ENCODE measurements around the gene CMIP.

The CMIP gene

DNA sequence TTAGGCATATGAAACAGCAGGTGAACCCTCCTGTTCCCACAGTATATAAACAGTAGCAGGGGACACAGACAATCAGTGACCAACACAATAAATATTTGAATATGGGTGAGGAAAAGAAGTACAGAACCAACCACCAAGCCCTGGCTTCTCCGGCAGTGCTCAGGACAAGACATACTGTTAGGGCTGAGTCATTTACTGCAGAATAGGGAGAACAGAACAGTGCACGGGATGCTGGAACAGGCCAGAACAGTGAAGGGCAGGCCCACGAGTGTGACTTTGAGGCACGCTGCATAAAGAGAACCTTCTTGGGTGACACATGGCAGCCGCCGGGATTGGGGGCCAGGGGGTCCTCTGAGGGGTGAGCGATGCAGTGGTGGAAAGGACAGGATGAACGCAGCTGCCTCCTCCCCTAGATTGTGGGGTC is 160.4 kb downstream of the CMIP start:
- no peak overlapping the region for H3K9ac ChIP-seq (ENCODE audit: low read depth, low read length, poor library complexity, severe bottlenecking)

DNA sequence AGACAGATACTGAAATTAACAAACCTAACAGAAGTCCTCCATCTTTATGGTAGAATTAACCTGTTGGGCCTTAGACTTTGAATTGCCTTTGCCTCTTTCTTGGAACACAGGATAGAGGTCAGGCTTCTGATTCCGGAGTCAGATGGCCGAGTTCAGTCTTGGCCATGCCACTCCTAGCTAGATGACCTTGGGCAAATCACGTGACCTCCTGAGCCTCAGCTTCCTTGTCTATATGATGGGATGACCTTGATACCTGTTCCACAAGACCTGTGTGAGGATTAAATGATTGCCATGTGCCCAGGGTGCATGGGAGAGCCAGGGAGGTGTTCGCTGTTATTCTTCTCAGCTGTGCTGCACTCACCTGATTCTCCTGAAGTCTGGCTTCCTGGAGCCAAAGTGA is 161.4 kb downstream of the CMIP start:
- Histone ChIP-seq H3K79me2 (ENCODE audit: insufficient read depth, low read length) (0 out of 2 replicates have a peak, but pooled peaks cover 5% of the 10 kb centered on the region), H3K27me3 (ENCODE audit: insufficient read depth, low read length, poor library complexity, severe bottlenecking) (no peaks in the 10 kb centered on the region), H3F3A (ENCODE audit: low read depth) (no peaks in the 10 kb centered on the region), H3K4me2 (ENCODE audit: low read depth, low read length, poor library complexity, severe bottlenecking) (no peak overlapping the region), H3K9me2 (replicated peaks; ENCODE audit: low read depth, low read length) (no peaks in the 10 kb centered on the region), H3K9me3 (ENCODE audit: insufficient read depth, low read depth, low read length) (no peaks in the 10 kb centered on the region), H3K4me3 (ENCODE audit: low read length, poor library complexity, severe bottlenecking) (no peak overlapping the region), H3K4me1 (ENCODE audit: insufficient read depth, low read length, poor library complexity, severe bottlenecking) (no peaks in the 10 kb centered on the region), H4K20me1 (ENCODE audit: insufficient read depth, low read length, poor library complexity, severe bottlenecking) (no peaks in the 10 kb centered on the region), H3K9ac (ENCODE audit: low read depth, low read length, poor library complexity, severe bottlenecking) (no peak overlapping the region), H2AFZ (ENCODE audit: low read length) (no peak overlapping the region), H3K36me3 (ENCODE audit: insufficient read depth, low read length) (peaks cover 23% of the 10 kb centered on the region; the same call in 1 of the 2 replicates)
- TF ChIP-seq, protein P1, sequence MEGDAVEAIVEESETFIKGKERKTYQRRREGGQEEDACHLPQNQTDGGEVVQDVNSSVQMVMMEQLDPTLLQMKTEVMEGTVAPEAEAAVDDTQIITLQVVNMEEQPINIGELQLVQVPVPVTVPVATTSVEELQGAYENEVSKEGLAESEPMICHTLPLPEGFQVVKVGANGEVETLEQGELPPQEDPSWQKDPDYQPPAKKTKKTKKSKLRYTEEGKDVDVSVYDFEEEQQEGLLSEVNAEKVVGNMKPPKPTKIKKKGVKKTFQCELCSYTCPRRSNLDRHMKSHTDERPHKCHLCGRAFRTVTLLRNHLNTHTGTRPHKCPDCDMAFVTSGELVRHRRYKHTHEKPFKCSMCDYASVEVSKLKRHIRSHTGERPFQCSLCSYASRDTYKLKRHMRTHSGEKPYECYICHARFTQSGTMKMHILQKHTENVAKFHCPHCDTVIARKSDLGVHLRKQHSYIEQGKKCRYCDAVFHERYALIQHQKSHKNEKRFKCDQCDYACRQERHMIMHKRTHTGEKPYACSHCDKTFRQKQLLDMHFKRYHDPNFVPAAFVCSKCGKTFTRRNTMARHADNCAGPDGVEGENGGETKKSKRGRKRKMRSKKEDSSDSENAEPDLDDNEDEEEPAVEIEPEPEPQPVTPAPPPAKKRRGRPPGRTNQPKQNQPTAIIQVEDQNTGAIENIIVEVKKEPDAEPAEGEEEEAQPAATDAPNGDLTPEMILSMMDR (conservative IDR thresholded peaks at IDR 0.05; ENCODE audit: low read length): no peak
- TF ChIP-seq EZH2phosphoT487 (IDR thresholded peaks at IDR 0.05; ENCODE audit: borderline replicate concordance): no peak

More for the DNA sequence above, 160.4 kb downstream of the CMIP start:
- no peaks in the 10 kb centered on the region for H3K9me2 ChIP-seq (replicated peaks; ENCODE audit: low read depth, low read length)
- H3K27me3 ChIP-seq (ENCODE audit: insufficient read depth, low read length, poor library complexity, severe bottlenecking): no peaks in the 10 kb centered on the region
- H3K4me2 ChIP-seq (ENCODE audit: low read depth, low read length, poor library complexity, severe bottlenecking): no peak overlapping the region
- H3K4me3 ChIP-seq (ENCODE audit: low read length, poor library complexity, severe bottlenecking): no peak overlapping the region
- H2AFZ ChIP-seq (ENCODE audit: low read length): no peak overlapping the region
- 0 out of 2 replicates have a peak, but pooled peaks cover 5% of the 10 kb centered on the region for H3K79me2 ChIP-seq (ENCODE audit: insufficient read depth, low read length)
- no peaks in the 10 kb centered on the region for H3K9me3 ChIP-seq (ENCODE audit: insufficient read depth, low read depth, low read length)
- TF ChIP-seq, protein P1 (conservative IDR thresholded peaks at IDR 0.05; ENCODE audit: low read length): no peak
- TF ChIP-seq EZH2phosphoT487 (IDR thresholded peaks at IDR 0.05; ENCODE audit: borderline replicate concordance): no peak
- no peaks in the 10 kb centered on the region for H3F3A ChIP-seq (ENCODE audit: low read depth)
- H3K4me1 ChIP-seq (ENCODE audit: insufficient read depth, low read length, poor library complexity, severe bottlenecking): no peaks in the 10 kb centered on the region
- peaks cover 22% of the 10 kb centered on the region; the same call in 1 of the 2 replicates for H3K36me3 ChIP-seq (ENCODE audit: insufficient read depth, low read length)
- no peaks in the 10 kb centered on the region for H4K20me1 ChIP-seq (ENCODE audit: insufficient read depth, low read length, poor library complexity, severe bottlenecking)

DNA sequence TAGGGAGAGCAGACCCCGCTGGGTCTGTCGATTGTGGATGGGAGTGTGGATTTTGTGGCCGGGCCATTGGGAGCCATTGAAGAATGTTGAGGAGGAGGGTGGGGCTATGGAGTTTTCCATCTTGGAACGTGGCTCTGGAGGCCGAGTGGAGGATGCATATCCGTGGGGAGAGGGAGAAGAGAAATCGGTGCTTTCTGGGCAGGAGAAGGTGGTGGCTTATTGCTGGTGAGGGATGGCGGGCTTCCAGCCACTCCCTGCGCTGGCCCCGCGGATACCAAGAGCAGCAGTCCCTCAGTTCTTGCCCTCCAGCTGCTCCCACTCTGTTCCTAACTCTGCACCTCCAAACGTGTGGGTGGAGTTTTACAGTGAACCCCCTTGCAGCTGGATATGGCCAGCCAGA is 162.4 kb downstream of the CMIP start:
- Histone ChIP-seq H3K27me3 (ENCODE audit: insufficient read depth, low read length, poor library complexity, severe bottlenecking) (no peaks in the 10 kb centered on the region), H3K4me2 (ENCODE audit: low read depth, low read length, poor library complexity, severe bottlenecking) (no peak overlapping the region), H3K9me2 (replicated peaks; ENCODE audit: low read depth, low read length) (no peaks in the 10 kb centered on the region), H3K4me3 (ENCODE audit: low read length, poor library complexity, severe bottlenecking) (no peak overlapping the region), H4K20me1 (ENCODE audit: insufficient read depth, low read length, poor library complexity, severe bottlenecking) (no peaks in the 10 kb centered on the region), H2AFZ (ENCODE audit: low read length) (no peak overlapping the region), H3K9ac (ENCODE audit: low read depth, low read length, poor library complexity, severe bottlenecking) (no peak overlapping the region), H3K4me1 (ENCODE audit: insufficient read depth, low read length, poor library complexity, severe bottlenecking) (no peaks in the 10 kb centered on the region), H3K79me2 (ENCODE audit: insufficient read depth, low read length) (0 out of 2 replicates have a peak, but pooled peaks cover 5% of the 10 kb centered on the region), H3K36me3 (ENCODE audit: insufficient read depth, low read length) (peaks cover 28% of the 10 kb centered on the region; the same call in 1 of the 2 replicates), H3K9me3 (ENCODE audit: insufficient read depth, low read depth, low read length) (no peaks in the 10 kb centered on the region), H3F3A (ENCODE audit: low read depth) (no peaks in the 10 kb centered on the region)
- TF ChIP-seq EZH2phosphoT487 (IDR thresholded peaks at IDR 0.05; ENCODE audit: borderline replicate concordance): no peak
- TF ChIP-seq, protein P1 (conservative IDR thresholded peaks at IDR 0.05; ENCODE audit: low read length): no peak

Data from Loucy (cell line).